GM19099 (cell line): ENCODE results near the gene NAA35.

Experiments used
- POLR2A ChIP-seq: IDR thresholded peaks from 3 replicates; pipeline ENCODE4 v1.6.1; 2011; ENCODE audit warnings: low read depth; ENCODE audit not compliant: insufficient read length; ENCODE audit errors: extremely low read depth

The NAA35 gene

DNA sequence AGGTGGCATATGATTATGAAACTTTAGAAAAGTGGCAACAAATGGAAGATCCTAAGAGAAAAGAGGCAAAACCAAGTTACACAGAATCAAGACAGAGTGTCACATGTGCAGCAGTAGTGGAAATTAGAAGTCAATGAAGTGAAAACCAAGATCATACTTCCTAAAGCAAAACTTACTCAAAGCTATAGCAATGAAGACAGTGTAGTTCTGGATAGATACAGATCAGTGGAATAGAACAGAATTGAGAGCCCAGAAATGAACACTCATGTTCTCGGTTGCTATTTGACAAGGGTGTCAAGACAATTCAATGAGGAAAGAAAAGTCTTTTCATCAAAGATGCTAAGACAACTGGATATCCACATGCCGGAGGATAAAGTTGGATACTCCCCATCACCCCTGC, 43.5 kb downstream of the NAA35 start:
- TF ChIP-seq POLR2A, result no peak

DNA sequence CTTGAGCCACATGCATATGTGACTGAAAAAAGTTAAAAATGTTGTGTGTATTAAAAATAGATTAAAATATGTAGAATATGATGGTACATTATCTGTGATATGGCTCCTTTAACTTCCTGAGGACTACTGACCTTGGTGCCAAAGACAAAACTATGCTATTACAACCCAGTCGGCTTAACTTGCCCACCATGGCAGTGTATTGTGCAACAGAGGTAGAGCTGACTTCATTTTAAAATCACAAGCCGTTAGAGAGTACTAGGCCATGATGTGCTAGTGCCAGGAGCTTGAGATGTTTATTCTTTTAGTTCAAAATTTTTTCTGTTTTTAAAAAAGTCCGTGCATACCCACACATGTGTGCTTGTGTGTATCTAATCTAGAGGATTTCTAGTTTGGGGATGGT, 46.3 kb downstream of the NAA35 start:
- no peak for TF ChIP-seq POLR2A

DNA sequence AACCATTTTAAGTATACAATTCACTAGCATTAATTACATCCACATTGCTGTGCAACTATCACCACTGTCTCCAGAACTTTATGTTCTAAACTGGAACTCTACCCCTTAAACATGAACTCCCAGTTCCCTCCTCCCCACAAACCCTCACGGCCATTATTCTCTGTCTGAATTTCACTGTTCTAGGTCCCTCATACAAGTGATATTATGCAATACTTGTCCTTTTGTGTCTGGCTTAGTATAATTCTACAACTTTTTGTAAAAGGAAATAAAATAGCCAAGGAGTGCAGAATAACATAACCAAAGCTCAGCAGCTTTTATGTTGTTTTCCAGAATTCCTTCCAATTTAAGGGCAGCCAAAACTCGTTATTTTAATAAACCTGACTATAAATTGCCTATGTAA, 53.2 kb downstream of the NAA35 start:
- TF ChIP-seq POLR2A, result no peak

DNA sequence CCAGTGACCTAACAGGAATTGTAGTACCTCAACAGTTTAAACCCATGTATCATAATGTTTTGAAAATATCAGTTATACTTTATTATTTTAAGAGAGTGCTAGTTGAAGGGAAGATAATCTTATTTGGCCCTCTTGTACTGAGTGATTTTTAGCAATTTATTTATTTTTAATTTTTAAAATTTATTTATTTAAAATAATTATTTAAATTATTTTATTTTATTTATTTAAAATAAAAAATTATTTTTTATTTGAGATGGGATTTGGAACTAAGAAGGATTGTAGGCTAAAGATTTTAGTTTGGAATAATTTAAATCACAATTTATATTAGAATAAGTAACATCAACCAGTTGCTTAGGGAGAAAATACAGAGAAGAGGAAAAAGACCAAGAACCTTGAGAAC, 54.2 kb downstream of the NAA35 start:
- no peak for TF ChIP-seq POLR2A

DNA sequence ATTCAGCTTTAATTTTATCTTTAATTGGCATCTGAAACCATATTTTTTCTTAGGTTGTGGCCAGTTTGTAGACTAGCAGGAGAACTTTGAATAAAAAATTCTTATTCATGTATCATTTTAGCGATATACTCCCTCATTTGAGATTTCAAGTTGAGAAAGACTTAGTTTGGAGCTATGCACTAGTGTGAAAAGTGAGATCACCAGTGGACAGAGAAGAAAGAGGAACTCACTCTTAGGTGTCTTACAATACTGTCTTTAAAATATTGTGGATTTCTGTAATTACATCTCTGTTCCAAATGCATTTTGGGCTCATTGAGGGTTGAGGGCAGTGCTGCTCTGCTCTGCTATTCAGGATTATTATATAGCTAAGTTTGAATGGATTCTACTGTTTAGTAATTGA, 54.7 kb downstream of the NAA35 start:
- TF ChIP-seq POLR2A, result no peak

DNA sequence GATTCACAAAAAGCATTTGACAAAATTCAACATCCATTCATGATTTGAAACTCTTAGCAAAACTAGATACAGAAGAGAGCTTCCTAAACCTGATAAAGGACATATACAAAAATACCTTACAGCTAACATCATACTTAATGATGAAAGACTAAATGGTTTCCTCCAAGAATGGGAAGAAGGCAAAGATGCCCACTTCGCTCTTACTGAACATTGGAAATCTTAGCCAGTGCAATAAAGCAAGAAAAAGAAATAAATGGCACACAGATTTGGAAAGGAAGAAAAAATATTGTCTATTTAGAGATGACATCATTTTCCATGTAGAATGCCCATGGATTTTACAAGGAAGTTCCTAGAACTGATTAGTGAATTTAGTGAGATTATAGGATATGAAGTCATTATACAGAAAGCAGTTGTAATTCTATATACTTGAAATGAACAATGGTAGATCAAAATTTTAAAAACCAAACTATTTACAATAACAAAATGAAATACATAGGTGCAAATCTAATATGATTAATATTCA, 64.4 kb downstream of the NAA35 start:
- TF ChIP-seq POLR2A, result no peak

DNA sequence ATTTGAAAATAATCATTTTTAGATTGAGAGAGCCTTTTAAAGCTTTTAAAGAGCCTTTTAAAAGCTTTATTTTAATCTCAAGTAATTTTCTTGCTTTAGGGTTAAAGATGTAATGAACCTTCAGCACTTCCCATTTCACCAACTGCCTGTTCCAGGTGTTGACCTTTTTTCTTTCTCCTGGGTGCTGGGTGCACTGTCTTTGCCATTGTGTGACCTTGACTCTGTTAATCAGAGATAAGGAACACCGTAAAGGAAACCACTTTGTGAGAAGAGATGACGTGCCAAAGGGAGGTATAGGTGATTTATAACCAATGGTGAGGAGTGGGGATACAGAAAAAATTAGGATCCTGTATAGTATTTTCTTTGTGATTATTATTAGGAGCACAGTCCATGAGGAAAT, 68.2 kb downstream of the NAA35 start:
- no peak for TF ChIP-seq POLR2A

DNA sequence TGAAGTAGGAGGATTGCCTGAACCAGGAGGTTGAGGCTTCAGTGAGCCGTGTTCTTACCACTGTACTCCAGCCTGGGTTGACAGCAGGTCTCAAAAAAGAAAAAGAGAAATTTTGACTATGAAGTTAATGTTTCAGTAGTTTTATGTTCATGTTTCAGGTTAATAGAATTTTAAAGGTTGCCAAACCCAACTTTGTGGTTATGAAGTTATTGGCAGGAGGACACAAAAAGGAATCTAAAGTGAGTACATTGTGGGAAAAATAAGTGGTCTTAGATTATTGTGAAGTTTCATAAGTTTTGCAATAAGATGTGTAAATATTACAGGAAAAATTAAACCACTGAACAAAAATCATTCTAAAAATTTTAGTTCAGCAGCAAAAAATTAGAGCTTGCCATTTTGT, 79.8 kb downstream of the NAA35 start:
- TF ChIP-seq POLR2A, result no peak

DNA sequence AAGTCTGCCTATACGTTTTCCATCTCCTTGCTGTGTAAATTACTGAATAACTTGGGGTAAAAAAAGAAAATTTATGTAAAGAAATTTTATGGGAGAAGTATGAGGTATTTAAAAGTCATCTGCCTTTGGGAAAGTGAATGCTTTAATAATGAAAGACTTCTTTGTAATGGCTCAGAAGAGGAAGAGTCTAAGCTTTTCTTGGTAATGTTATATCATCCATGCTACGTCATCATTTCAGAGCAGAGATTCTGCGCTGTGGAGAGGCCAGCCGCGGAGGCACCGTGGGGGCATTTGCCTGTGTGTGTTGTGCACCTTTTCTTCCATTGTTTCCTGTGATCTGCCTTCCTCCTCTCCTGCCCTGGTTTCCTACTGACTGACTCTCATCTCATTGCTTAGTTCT, 80.2 kb downstream of the NAA35 start:
- no peak for TF ChIP-seq POLR2A

DNA sequence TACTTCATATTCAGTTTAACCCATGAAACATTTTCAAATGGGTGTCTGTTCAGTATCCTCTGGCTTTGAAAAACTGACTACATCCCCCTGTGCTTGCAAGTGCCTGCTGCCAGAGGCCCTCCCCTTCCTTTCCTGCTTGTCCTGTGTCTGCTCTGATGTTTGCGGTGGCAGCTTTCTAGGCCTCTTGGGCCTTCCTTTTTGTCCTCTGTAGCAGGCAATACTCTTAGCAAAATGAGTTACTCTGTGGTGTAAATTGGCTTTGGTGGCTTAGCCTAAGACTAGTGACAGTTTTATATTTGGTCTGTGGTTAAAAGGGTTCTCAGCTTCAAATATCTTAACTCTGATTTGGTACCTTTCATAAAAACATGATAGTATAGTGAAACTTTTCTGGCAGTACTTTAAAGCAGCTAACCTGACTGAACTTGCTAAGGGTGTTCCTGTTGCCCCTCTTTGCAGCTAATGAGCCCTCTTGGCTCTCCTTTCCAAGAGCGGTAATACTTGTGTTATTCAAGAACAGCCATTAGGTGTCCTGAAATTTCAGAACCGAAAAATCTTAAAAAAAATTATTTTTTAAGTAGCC, 81.8 kb downstream of the NAA35 start:
- no peak for TF ChIP-seq POLR2A

DNA sequence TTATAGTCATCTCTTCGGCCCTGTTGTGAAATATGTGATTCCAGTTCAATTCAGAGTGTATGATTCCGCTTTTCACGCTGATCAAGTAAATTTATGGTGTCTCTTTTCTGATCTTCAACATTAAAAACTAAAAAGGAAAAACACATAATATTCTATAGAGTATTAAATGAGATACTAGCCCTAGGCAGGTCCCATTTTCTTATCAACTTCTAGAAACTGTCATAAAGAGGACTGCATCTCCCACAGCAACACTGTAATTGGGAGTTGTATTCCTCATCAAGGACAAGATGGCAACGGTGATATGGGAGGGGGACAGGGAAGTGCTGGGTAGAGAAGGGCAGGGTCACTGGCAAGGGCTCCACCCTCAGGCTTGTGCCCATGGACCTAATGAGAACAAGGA, 86.8 kb downstream of the NAA35 start:
- no peak for TF ChIP-seq POLR2A

DNA sequence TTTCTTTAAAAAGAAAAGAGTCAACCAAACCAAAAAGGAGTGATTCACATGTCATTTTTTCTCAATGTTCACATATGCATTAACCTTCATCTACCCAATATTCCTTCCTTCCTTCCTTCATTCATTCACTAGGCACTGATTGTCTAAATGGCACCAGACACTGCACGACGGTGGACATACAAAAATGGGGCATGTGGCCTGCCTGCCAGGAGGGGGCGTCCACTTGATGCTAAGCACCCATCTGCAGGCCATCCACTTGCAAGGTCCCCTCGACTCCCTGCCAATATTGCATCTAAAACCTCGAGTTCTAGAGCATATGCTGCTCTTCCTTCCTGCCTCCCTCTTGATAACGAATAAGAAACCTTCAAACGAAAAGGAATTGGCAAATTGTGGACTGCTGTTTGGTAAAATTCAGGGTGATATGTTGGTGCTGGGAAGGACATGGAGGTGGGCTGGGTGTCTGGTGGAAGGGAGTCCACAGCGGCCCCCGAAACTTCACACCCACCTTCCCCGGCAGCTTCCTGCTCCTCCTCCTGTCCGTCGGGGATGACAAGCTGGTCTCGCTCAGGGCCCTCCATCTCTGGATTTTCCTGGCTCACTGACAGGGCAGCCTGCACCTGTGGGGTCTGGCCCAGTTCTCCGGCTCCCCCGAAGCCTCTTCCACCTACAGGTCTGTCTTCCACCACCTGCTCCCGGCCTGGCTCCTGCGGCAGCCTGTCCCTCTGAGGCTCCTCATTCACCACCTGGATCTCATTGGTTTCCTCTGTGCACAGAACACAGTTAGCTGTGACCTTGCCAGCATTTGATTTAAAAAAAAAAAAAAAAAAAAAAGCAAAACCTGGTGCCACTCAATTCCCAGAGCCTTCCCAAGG, 94.2 kb downstream of the NAA35 start:
- TF ChIP-seq POLR2A, result no peak

DNA sequence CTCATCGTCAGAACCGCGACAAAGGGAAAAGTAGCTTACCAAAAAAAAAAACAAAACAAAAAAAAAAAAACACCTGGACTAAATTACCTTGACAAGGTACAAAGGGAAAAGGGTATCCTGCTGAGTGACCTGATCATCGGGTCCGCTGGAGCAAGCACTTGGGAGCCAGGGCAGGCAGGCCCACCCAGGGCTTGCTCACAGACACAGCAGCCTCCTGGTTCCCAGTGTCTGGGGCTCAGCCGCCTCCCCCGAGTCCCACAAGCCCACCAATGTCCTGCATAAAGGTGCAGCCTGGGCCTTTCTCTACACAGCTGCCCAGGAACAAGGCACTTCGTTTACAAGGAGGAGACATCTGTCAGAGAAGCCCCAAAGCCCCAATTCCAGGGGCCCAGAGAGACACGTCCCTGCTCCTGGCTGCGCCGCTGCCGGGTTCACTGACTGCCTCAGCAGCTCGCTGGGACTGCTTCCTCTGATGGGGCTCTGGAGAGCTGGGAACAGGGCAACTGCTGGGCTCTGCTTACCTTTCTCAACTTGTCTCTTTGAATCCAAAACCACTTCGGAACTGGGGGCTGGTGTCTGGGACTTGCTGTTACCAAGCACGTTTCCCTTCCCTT, 95.0 kb downstream of the NAA35 start:
- TF ChIP-seq POLR2A, result no peak

DNA sequence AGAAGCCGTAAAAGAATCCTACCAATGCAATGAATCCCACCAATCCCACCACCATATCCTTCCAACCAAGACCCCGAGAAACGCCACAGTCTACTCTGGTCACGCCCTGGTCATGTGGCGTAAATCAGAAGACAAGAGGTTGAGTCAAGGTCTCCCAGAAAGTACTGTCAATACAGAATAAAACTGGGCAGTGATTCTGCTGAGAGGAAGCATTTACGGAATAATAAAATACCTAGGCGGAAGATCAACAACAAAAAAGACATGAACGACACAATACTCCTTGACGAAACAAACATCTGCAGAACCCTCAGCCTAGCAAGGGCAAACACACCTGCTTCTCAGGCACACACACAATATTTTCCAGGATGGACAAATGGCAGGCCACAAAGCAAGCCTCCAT, 95.6 kb downstream of the NAA35 start:
- TF ChIP-seq POLR2A, result no peak

DNA sequence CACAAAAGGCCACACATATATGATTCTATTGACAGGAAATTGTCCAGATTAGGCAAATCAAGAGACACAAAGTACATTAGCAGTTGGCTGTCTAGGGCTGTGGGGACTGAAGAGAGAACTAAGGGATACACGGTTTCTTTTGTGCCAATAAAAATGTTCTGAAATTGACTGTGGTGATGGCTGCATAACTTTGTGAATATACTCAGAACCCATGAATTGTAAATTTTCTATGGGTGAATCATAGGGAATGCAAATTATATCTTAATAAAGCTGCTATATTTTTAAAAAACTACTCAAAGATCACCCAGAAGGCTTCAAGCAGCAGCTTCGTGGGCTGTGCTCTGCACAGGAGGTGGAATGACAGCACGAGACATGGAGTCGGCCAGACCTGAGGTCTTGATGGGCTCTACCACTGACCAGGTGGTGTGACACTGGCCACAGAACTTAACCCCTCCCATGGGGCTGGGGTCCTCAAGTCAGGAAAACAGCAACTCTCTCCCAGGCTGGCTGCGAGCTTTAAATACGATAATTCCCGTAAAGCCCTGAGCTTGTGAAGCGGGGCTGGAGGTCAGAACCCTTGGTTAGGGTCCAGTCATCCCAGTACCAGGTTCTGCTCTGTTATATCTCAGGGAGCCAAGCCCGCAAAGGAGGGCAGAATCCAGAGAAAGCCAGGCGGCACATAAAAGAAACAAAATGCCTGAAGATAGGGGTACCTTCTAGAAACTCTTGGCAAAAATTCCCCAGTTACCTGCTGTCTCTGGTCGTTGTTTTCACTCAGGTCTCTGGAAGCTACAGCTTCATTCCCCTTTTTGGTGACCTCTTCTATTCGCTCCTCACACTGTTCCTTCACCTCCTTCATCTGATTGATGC, 99.3 kb downstream of the NAA35 start:
- TF ChIP-seq POLR2A, result no peak
